ENCODE data around the gene OR10G3. TPM values are rescaled to one million over a fixed set of nuclear protein-coding genes. Genes with fewer than 3 reads are reported as not detected.

Gene OR10G3
- total and polyA plus RNA-seq, 2 of the 13 experiments (the other 11 are each of a cell fraction or from before 2014, with no cell fraction given): not detected

GRCh38 chr14:21525962-21526671 is 53.8 kb downstream of the OR10G3 start, which contains the start of gene SALL2 (continued):
- TF ChIP-seq, protein P1, sequence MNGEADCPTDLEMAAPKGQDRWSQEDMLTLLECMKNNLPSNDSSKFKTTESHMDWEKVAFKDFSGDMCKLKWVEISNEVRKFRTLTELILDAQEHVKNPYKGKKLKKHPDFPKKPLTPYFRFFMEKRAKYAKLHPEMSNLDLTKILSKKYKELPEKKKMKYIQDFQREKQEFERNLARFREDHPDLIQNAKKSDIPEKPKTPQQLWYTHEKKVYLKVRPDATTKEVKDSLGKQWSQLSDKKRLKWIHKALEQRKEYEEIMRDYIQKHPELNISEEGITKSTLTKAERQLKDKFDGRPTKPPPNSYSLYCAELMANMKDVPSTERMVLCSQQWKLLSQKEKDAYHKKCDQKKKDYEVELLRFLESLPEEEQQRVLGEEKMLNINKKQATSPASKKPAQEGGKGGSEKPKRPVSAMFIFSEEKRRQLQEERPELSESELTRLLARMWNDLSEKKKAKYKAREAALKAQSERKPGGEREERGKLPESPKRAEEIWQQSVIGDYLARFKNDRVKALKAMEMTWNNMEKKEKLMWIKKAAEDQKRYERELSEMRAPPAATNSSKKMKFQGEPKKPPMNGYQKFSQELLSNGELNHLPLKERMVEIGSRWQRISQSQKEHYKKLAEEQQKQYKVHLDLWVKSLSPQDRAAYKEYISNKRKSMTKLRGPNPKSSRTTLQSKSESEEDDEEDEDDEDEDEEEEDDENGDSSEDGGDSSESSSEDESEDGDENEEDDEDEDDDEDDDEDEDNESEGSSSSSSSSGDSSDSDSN (CRISPR knock-in tag; IDR thresholded peaks at IDR 0.05): peak; percentile 54
- TF ChIP-seq ZNF567 (CRISPR knock-in tag; IDR thresholded peaks at IDR 0.05; ENCODE audit: borderline replicate concordance): no peak
- TF ChIP-seq, protein P2, sequence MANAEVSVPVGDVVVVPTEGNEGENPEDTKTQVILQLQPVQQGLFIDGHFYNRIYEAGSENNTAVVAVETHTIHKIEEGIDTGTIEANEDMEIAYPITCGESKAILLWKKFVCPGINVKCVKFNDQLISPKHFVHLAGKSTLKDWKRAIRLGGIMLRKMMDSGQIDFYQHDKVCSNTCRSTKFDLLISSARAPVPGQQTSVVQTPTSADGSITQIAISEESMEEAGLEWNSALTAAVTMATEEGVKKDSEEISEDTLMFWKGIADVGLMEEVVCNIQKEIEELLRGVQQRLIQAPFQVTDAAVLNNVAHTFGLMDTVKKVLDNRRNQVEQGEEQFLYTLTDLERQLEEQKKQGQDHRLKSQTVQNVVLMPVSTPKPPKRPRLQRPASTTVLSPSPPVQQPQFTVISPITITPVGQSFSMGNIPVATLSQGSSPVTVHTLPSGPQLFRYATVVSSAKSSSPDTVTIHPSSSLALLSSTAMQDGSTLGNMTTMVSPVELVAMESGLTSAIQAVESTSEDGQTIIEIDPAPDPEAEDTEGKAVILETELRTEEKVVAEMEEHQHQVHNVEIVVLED (CRISPR knock-in tag; IDR thresholded peaks at IDR 0.05; ENCODE audit: borderline replicate concordance): no peak
- no peak for TF ChIP-seq ARNT (IDR thresholded peaks at IDR 0.05)
- TF ChIP-seq ZBTB21 (CRISPR knock-in tag; IDR thresholded peaks at IDR 0.05): no peak
- TF ChIP-seq, protein P3, sequence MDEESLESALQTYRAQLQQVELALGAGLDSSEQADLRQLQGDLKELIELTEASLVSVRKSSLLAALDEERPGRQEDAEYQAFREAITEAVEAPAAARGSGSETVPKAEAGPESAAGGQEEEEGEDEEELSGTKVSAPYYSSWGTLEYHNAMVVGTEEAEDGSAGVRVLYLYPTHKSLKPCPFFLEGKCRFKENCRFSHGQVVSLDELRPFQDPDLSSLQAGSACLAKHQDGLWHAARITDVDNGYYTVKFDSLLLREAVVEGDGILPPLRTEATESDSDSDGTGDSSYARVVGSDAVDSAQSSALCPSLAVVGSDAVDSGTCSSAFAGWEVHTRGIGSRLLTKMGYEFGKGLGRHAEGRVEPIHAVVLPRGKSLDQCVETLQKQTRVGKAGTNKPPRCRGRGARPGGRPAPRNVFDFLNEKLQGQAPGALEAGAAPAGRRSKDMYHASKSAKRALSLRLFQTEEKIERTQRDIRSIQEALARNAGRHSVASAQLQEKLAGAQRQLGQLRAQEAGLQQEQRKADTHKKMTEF (CRISPR knock-in tag; IDR thresholded peaks at IDR 0.05): peak; percentile 27; the same call in 1 of the 2 replicates
- TF ChIP-seq ATF3 (CRISPR knock-in tag; IDR thresholded peaks at IDR 0.05): no peak
- TF ChIP-seq GABPA (IDR thresholded peaks at IDR 0.05; ENCODE audit: low read depth, low read length): no peak; the same call in 1 of the 2 replicates
- peak; percentile 63 for TF ChIP-seq GABPA (CRISPR knock-in tag; IDR thresholded peaks at IDR 0.05; ENCODE audit: low read depth)
- no peak for TF ChIP-seq ZBTB46 (CRISPR knock-in tag; IDR thresholded peaks at IDR 0.05; ENCODE audit: borderline replicate concordance)
- no peak for TF ChIP-seq ZNF343 (CRISPR knock-in tag; IDR thresholded peaks at IDR 0.05)
- no peak for TF ChIP-seq NPAS2 (CRISPR knock-in tag; IDR thresholded peaks at IDR 0.05; ENCODE audit: borderline replicate concordance)
- 0 out of 2 replicates have a peak, but pooled peaks have one; percentile 25 for TF ChIP-seq ZFP36L1 (CRISPR knock-in tag; IDR thresholded peaks at IDR 0.05)
- no peak for TF ChIP-seq ZNF761 (CRISPR knock-in tag; conservative IDR thresholded peaks at IDR 0.05)
- no peak; the same call in 1 of the 2 replicates for TF ChIP-seq ZMAT3 (CRISPR knock-in tag; conservative IDR thresholded peaks at IDR 0.05)
- TF ChIP-seq GTF2F1 (IDR thresholded peaks at IDR 0.05; ENCODE audit: low read length): no peak
- no peak for TF ChIP-seq ZNF891 (CRISPR knock-in tag; IDR thresholded peaks at IDR 0.05)
- TF ChIP-seq ZNF160 (CRISPR knock-in tag; IDR thresholded peaks at IDR 0.05): no peak
- TF ChIP-seq U2AF2 (IDR thresholded peaks at IDR 0.05; ENCODE audit: low read depth, low read length): no peak
- no peak for TF ChIP-seq ZNF501 (CRISPR knock-in tag; IDR thresholded peaks at IDR 0.05)
- TF ChIP-seq NR2F1 (CRISPR knock-in tag; IDR thresholded peaks at IDR 0.05): no peak

All from HepG2 (cell line).